HepG2 (cell line): ENCODE results near the gene BRMS1. TPM values are rescaled to one million over a fixed set of nuclear protein-coding genes. Genes with fewer than 3 reads are reported as not detected.

Experiments used
- ARID3A ChIP-seq: IDR thresholded peaks from 2 replicates; pipeline ENCODE4 v1.6.1; 2012; ENCODE audit warnings: low read depth, low read length, improper control_type of control experiment
- BCLAF1 ChIP-seq: fragments of 450-650 bp; IDR thresholded peaks from 2 replicates; pipeline ENCODE4 v1.6.1; 2017; ENCODE audit warnings: mild to moderate bottlenecking
- KDM6A ChIP-seq: IDR thresholded peaks from 2 replicates; pipeline ENCODE4 v1.6.1; 2016; ENCODE audit warnings: low read depth
- LCORL ChIP-seq, 2 experiments: fragments of 450-650 bp in 1 of 2; sonication (generic) in 1 of 2; formaldehyde crosslinking in 1 of 2; IDR thresholded peaks; 2 replicates each; pipeline versions ENCODE4 v1.5.0 to v1.6.1; 2017 to 2020; ENCODE audit warnings: antibody characterized with exemption in 1 of 2, missing genetic modification reagents in 1 of 2
- MAF1 ChIP-seq: sonication (generic); formaldehyde crosslinking; IDR thresholded peaks from 2 replicates; pipeline ENCODE4 v1.5.0; 2020; ENCODE audit warnings: missing genetic modification reagents, borderline replicate concordance
- RNF219 ChIP-seq: sonication (generic); formaldehyde crosslinking; IDR thresholded peaks from 2 replicates; pipeline ENCODE4 v1.5.0; 2020; ENCODE audit warnings: mild to moderate bottlenecking, missing genetic modification reagents
- SIN3B ChIP-seq: fragments of 150-350 bp; IDR thresholded peaks from 2 replicates; pipeline ENCODE4 v1.6.1; 2014; ENCODE audit warnings: low read length
- SRSF1 ChIP-seq: fragments of 200-400 bp; formaldehyde crosslinking; optimal IDR thresholded peaks from 2 replicates; pipeline ENCODE3; 2017; ENCODE audit warnings: mild to moderate bottlenecking, low read depth, low read length, moderate library complexity
- YY1 ChIP-seq: IDR thresholded peaks from 2 replicates; pipeline ENCODE4 v1.6.1; 2011; ENCODE audit warnings: low read length, low read depth, moderate library complexity, mild to moderate bottlenecking; ENCODE audit not compliant: insufficient read depth, insufficient replicate concordance
- ZIK1 ChIP-seq: sonication (generic); formaldehyde crosslinking; IDR thresholded peaks from 2 replicates; pipeline ENCODE4 v1.5.0; 2020; ENCODE audit warnings: mild to moderate bottlenecking, low read depth, missing genetic modification reagents, borderline replicate concordance
- ZKSCAN1 ChIP-seq: fragments of 150-350 bp; IDR thresholded peaks from 2 replicates; pipeline ENCODE4 v1.6.1; 2014; ENCODE audit warnings: low read length
- ZNF230 ChIP-seq: sonication (generic); formaldehyde crosslinking; IDR thresholded peaks from 2 replicates; pipeline ENCODE4 v1.4.0; 2020; ENCODE audit warnings: mild to moderate bottlenecking, missing genetic modification reagents
- ZNF331 ChIP-seq: sonication (generic); formaldehyde crosslinking; IDR thresholded peaks from 2 replicates; pipeline ENCODE4 v1.4.0; 2020; ENCODE audit warnings: missing genetic modification reagents
- polyA plus RNA-seq, 8 experiments: library from polyadenylated mRNA; depleted of rRNA in 3 of 8; stranded (reverse) in 7 of 8; unstranded in 1 of 8; fragments of >200 nt; fragmentation: Illumina TruSeq in 4 of 8; extraction: Trizol in 4 of 8; gene quantifications; 2 replicates each; pipeline versions ENCODE4 v1.2.1 to v1.2.3, GENCODE V29; 2011 to 2016; ENCODE audit warnings: low read depth in 4 of 8, missing spikeins in 1 of 8, mixed read lengths in 1 of 8; ENCODE audit not compliant: insufficient read depth in 1 of 8
- total RNA-seq, 5 experiments: library from RNA; depleted of rRNA; stranded (reverse); fragments of >200 nt; fragmentation: Illumina TruSeq; extraction: Trizol; gene quantifications; 2 replicates each; pipeline ENCODE4 v1.2.3, GENCODE V29; 2016; ENCODE audit warnings: low read depth in 1 of 5
- TF ChIP-seq, protein P1 (sequence below): sonication (generic); IDR thresholded peaks from 2 replicates; pipeline ENCODE4 v1.6.1; 2016; ENCODE audit warnings: low read depth, borderline replicate concordance
- TF ChIP-seq, protein P2 (sequence below): sonication (generic); formaldehyde crosslinking; IDR thresholded peaks from 2 replicates; pipeline ENCODE4 v1.5.0; 2020; ENCODE audit warnings: mild to moderate bottlenecking, missing genetic modification reagents, moderate library complexity

Gene BRMS1
- total and polyA plus RNA-seq, 2 of the 13 experiments (the other 11 are each of a cell fraction or from before 2014, with no cell fraction given): 15.8 to 55.7 TPM

GRCh38 chr11:66328302-66329144, 16.4 kb downstream of the BRMS1 start (continued):
- TF ChIP-seq LCORL (IDR thresholded peaks at IDR 0.05): no peak
- TF ChIP-seq LCORL (CRISPR knock-in tag; IDR thresholded peaks at IDR 0.05): peak; percentile 91
- no peak for TF ChIP-seq ZKSCAN1
- 0 out of 2 replicates have a peak, but pooled peaks have one; percentile 70 for TF ChIP-seq RNF219 (CRISPR knock-in tag)
- TF ChIP-seq SRSF1: no peak
- no peak for TF ChIP-seq SIN3B
- TF ChIP-seq ZIK1 (CRISPR knock-in tag): 0 out of 2 replicates have a peak, but pooled peaks have one; percentile 32
- TF ChIP-seq ARID3A: no peak
- TF ChIP-seq KDM6A: no peak
- peak; percentile 66; the same call in 1 of the 2 replicates for TF ChIP-seq MAF1 (CRISPR knock-in tag)
- TF ChIP-seq YY1: peak; percentile 64
- TF ChIP-seq BCLAF1: no peak
- TF ChIP-seq, protein P1, sequence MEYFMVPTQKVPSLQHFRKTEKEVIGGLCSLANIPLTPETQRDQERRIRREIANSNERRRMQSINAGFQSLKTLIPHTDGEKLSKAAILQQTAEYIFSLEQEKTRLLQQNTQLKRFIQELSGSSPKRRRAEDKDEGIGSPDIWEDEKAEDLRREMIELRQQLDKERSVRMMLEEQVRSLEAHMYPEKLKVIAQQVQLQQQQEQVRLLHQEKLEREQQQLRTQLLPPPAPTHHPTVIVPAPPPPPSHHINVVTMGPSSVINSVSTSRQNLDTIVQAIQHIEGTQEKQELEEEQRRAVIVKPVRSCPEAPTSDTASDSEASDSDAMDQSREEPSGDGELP: no peak; the same call in 1 of the 2 replicates
- TF ChIP-seq ZNF331 (CRISPR knock-in tag): peak; percentile 89; the same call in 1 of the 2 replicates
- no peak for TF ChIP-seq ZNF230
- TF ChIP-seq, protein P2, sequence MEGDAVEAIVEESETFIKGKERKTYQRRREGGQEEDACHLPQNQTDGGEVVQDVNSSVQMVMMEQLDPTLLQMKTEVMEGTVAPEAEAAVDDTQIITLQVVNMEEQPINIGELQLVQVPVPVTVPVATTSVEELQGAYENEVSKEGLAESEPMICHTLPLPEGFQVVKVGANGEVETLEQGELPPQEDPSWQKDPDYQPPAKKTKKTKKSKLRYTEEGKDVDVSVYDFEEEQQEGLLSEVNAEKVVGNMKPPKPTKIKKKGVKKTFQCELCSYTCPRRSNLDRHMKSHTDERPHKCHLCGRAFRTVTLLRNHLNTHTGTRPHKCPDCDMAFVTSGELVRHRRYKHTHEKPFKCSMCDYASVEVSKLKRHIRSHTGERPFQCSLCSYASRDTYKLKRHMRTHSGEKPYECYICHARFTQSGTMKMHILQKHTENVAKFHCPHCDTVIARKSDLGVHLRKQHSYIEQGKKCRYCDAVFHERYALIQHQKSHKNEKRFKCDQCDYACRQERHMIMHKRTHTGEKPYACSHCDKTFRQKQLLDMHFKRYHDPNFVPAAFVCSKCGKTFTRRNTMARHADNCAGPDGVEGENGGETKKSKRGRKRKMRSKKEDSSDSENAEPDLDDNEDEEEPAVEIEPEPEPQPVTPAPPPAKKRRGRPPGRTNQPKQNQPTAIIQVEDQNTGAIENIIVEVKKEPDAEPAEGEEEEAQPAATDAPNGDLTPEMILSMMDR: peak; percentile 97
